Cardiac fibroblast (primary cell): ENCODE results near the gene KISS1.

Experiments used
- DNase-seq, 2 donors: peaks; one replicate each; pipeline versions ENCODE4 v3.0.0 to v3.0.0-alpha.2; 2010; ENCODE audit warnings: low read depth in 2 of 2
- H3K4me3 ChIP-seq, 2 donors: replicated peaks in 1 of 2; 1 replicate in 1 of 2; 2 replicates in 1 of 2; pipeline ENCODE4 v1.5.1; 2011; ENCODE audit warnings: low read depth in 2 of 2, low read length in 2 of 2, mild to moderate bottlenecking in 2 of 2, moderate library complexity in 1 of 2
- TF ChIP-seq, protein P1 (sequence below): IDR thresholded peaks from one replicate; pipeline ENCODE4 v1.5.1; 2011; ENCODE audit warnings: low read depth, mild to moderate bottlenecking, low read length, inconsistent platforms

KISS1 gene

GRCh38 chr1:204181116-204181515 is 15.2 kb downstream of the KISS1 start:
- TF ChIP-seq, protein P1, sequence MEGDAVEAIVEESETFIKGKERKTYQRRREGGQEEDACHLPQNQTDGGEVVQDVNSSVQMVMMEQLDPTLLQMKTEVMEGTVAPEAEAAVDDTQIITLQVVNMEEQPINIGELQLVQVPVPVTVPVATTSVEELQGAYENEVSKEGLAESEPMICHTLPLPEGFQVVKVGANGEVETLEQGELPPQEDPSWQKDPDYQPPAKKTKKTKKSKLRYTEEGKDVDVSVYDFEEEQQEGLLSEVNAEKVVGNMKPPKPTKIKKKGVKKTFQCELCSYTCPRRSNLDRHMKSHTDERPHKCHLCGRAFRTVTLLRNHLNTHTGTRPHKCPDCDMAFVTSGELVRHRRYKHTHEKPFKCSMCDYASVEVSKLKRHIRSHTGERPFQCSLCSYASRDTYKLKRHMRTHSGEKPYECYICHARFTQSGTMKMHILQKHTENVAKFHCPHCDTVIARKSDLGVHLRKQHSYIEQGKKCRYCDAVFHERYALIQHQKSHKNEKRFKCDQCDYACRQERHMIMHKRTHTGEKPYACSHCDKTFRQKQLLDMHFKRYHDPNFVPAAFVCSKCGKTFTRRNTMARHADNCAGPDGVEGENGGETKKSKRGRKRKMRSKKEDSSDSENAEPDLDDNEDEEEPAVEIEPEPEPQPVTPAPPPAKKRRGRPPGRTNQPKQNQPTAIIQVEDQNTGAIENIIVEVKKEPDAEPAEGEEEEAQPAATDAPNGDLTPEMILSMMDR, result no peak
- H3K4me3 ChIP-seq, result no peak overlapping the region

DNA sequence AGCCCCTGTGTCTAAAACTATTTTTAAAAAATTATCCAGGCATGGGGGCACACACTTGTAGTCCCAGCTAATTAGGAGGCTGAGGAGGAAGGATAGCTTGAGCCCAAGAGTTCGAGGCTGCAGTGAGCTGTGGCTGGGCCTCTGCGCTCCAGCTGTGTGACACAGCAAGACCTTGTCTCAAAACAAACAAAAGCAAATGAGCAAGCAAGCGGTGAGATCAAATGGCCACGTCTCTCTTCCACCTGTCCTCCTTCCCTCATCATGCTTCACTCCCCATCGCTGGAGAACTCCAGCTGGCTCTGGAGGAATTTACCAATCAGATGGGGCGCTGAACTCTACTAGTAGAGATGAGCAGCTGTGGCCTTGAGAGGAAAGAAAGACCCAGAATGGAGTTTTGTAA is 16.2 kb downstream of the KISS1 start:
- DNase-seq, result no peak
- TF ChIP-seq, protein P1, result no peak
- no peak overlapping the region for H3K4me3 ChIP-seq

More at GRCh38 chr1:204181116-204181515, 15.2 kb downstream of the KISS1 start:
- DNase-seq, result no peak

GRCh38 chr1:204178487-204179281 is 17.6 kb downstream of the KISS1 start:
- TF ChIP-seq, protein P1, result no peak
- no peak for DNase-seq
- H3K4me3 ChIP-seq, result no peak overlapping the region

DNA sequence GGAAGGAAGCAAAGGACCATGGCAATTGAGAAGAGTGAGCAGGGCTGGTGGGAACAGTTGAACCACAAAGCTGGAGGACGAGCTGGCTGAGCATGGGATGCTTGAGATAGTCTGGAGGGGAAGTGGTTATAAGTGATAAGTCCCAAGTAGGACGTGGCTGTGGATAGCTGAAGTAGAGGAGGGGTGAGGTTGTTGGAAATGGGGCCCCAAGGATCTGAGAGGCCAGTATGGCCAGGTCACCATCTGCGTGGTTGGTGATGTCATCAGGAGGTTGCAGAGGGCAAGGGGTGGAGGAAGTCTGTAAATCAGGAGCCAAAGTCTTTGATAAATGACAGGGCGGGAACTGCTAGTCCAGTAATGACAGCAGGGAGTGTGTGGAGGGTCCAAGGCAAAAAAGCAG is 19.2 kb downstream of the KISS1 start:
- no peak for DNase-seq
- no peak overlapping the region for H3K4me3 ChIP-seq
- TF ChIP-seq, protein P1, result no peak

- H3K4me3 ChIP-seq, result no peak overlapping the region
- TF ChIP-seq, protein P1, result no peak
- DNase-seq, result no peak
Observed at GRCh38 chr1:204176049-204176448, 20.2 kb downstream of the KISS1 start.

DNA sequence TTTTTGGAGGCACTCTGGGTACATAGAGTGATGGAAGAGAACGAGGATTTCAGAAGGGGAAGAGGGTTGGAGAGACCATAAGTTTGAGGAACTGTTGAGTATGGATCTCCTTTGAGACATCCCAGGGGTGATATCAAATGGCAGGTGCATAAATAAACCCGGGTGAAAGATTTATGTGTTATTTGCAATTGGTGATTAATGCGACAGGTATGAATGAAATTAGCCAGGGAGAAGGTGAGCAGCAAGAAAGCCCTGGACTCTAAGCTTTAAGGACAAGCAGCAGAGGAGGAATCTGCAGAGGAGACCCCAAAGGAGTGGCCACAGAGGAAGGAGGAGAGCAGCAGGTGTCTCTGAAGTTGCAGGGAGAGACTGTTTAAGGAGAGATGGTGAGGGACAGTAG is 21.3 kb downstream of the KISS1 start:
- DNase-seq, result no peak
- TF ChIP-seq, protein P1, result no peak
- no peak overlapping the region for H3K4me3 ChIP-seq

DNA sequence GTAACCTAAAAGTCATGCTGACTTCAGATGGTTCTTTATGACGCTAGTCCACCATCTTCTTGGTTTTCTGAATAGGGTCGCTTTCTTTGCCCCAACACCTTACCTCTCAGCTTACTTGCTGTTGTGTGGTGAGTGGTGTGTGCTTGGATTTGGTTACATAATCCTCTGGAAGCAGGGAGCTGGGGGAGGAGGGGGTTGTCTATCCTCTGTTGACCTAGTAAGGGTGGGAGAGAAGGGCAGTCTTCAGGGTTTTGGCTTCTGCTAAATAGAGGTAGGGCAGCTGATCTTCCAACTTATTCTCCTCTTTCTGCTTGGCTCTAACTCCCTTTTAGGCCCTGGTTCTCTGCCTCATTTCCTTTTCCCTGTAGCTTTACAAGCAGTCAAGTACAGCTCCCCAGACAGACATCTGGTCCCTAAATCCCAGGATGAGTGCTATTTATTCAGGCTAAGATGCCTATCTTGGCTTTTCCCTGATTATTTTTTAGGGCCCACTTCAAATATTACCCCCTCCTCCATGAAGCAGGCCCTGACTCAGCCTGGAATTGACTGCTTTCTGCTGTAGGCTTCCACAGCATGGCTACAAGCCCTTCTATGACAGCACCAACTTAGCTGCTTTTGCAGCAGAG is 23.8 kb downstream of the KISS1 start:
- no peak for DNase-seq
- H3K4me3 ChIP-seq, result no peak overlapping the region
- TF ChIP-seq, protein P1, result no peak
